GM19099 (cell line): Measurements from ENCODE around the gene RNLS.

Source experiments
- POLR2A ChIP-seq: IDR thresholded peaks from 3 replicates; pipeline ENCODE4 v1.6.1; 2011; ENCODE audit warnings: low read depth; ENCODE audit not compliant: insufficient read length; ENCODE audit errors: extremely low read depth

Gene RNLS

GRCh38 chr10:88385601-88386203 is 197.4 kb downstream of the RNLS start:
- TF ChIP-seq POLR2A: no peak

- TF ChIP-seq POLR2A: no peak
Observed at GRCh38 chr10:88383276-88383675, 199.8 kb downstream of the RNLS start.

GRCh38 chr10:88382699-88383098 is 200.4 kb downstream of the RNLS start:
- no peak for TF ChIP-seq POLR2A

GRCh38 chr10:88379575-88379974 is 203.5 kb downstream of the RNLS start:
- no peak for TF ChIP-seq POLR2A

GRCh38 chr10:88377510-88377909 is 205.6 kb downstream of the RNLS start:
- TF ChIP-seq POLR2A: no peak

GRCh38 chr10:88374392-88375175 is 208.5 kb downstream of the RNLS start:
- no peak for TF ChIP-seq POLR2A

- no peak for TF ChIP-seq POLR2A
Observed at GRCh38 chr10:88372881-88373592, 210.1 kb downstream of the RNLS start.

- no peak for TF ChIP-seq POLR2A
Observed at GRCh38 chr10:88372051-88372715, 210.9 kb downstream of the RNLS start.

GRCh38 chr10:88370713-88371112 is 212.4 kb downstream of the RNLS start:
- no peak for TF ChIP-seq POLR2A

- TF ChIP-seq POLR2A: no peak
Observed at GRCh38 chr10:88366772-88367171, 216.3 kb downstream of the RNLS start.

- TF ChIP-seq POLR2A: no peak
Observed at GRCh38 chr10:88361995-88362807, 220.9 kb downstream of the RNLS start.

- no peak for TF ChIP-seq POLR2A
Observed at GRCh38 chr10:88361494-88361893, 221.6 kb downstream of the RNLS start.

GRCh38 chr10:88347597-88348304 is 235.4 kb downstream of the RNLS start:
- TF ChIP-seq POLR2A: no peak

GRCh38 chr10:88347022-88347421 is 236.1 kb downstream of the RNLS start:
- no peak for TF ChIP-seq POLR2A
